NCI-H2029 treated with DMSO at 0.1 percent for 48 hours (cell line): ENCODE measurements around the gene GALNT17.
A peak's percentile ranks its signal among the peaks of the same experiment; 100 is the strongest.
"Not testable (repeated sequence)": the region's sequence is repeated elsewhere in the genome, so short reads cannot be mapped to it uniquely, and the experiment has no call there.

ENCODE experiments used
- DNase-seq: peaks from one replicate; lab custom pipeline; 2025; lab: John Stamatoyannopoulos, UW

Gene GALNT17

DNA sequence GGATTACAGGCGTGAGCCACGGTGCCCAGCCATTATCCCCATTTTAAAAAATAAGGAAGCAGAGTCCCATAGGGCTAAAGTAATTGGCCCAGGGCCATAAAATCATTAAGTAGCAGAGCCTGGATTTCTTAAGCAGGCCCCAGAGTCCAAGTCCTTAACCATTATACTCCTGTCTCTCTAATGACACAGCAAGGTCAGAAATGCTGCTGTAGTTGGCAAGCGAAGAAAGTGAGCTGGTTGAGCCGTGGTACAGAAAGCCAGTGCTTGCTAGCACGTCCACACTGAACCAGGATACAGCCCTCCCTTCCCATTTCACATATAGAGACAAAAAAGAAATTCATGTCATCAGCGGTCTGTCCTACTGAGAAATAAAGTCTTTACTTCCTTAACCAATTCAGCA, 562.7 kb downstream of the GALNT17 start:
- DNase-seq: no peak

- no peak for DNase-seq
These were observed 563.2 kb downstream of the GALNT17 start for GRCh38 chr7:71695186-71695585.

DNA sequence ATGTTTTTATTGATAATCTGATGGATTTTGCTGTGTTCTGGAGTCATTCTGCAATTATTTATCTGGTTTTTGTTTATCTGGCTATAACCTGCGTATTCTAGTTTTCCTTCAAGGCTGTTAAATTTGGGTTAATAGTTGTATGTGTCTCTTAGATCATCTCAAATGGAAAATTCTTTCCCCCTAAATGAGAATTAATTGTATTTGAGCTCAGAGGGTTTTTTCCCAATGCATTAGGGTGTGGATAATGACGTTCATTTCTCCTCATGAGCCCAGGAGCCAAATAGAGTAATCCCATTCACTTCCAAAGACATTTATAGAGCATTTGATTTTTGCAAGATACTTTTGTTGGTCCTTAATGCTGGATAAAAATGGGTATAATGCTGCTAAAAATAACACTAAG, 564.6 kb downstream of the GALNT17 start:
- DNase-seq: no peak

DNA sequence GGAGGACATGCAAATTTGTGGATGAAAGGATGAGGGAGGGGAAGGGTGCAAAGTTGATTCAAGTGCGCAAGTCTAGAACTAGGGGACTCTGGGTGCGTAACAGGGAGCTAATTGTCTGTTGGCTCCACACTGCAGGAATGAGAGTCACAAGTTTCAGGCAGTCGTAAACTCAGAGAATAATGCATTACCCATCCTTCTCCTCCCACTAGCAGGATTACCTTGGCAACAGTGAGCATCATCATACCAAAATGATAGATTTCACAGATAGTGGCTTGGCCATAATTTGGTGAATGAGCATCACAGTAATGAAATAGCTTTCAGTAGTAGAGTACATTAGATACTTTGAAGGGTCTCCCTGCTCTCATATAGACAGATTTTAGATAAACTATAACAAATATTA, 565.5 kb downstream of the GALNT17 start:
- no peak for DNase-seq

DNA sequence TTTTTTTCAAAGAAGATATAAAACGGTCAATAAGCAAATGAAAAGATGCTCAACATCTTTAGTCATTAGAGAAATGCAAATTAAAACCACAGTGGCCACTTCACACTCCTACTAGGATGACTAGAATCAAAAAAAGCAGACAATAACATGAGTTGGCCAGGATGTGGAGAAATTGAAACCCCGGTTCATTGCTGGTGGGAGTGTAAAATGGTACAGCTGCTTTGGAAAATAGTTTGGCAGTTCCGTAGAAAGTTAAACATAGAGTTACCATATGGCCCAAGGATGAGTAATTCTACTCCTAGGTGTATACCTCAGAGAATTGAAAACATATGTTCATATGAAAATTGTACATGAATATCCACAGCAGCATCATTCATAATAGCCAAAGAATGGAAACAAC, 573.3 kb downstream of the GALNT17 start:
- DNase-seq: no peak

DNA sequence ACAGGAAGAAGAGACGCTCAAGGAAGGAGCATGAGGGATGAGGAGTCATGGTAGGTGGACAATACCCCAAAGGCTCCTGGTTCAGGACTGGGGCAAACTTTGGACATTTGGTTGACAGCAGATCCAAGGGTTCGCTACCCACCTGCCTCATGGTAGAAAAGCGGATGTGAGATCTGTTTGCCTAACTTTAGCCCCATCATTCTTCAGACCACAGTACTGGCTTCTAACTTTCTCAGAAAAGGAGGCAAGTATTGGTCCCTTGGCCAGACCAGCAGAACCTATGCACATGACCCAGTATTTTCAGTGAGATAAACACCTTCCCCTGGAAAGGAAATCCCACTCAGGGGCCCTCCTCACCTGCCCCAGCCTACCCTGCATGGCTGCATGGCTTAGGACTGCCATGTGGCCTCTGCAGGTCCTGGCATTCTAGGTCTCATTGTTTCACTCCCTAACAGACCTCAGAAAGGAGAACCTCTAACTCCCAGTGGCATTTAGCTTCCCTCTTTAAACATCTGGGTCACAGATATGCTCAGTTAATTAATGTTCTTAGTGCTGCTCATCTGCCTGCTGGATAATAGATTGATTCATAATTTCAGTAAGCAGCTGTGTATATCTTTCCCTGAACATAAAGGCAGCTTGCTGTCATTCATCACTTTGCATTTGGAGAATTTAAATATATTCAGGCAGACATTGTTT, 574.1 kb downstream of the GALNT17 start:
- no peak for DNase-seq

DNA sequence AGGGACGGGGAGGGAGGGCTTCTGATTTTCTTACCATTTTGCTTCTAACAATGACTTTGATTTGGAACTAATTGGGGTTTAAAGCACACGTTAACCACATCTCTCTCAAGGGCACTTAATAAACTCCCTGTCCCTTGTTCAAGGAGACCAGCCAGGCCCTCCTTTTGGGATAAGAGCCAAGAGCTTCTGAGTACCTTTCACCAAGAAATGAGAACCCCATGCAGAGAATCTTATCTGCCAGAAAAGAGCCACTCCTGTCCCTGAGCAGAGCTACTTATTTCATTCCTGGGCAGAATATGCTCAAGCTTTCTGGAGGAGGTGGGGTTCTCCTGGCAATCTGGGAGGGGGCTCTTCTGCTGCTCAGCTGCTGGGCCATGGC, 574.6 kb downstream of the GALNT17 start:
- DNase-seq: no peak

DNA sequence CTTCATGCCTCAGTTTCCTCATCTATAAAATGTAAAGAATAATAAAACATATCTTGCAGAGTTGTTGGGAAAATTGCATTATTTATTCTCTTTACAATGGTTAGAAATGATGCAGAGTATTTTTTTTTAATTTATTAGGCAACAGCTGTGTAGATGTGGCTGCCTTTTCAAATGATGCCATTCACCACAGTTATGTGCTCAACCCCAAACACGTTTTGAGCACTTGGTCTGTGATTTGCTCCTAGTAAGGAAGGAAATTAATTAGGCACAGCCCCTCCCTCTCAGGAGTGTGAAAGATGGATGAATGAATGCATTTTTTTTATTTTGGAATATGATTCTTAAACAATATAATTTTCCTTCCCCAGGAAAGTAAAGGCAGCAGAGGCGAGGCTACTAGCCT, 575.1 kb downstream of the GALNT17 start:
- no peak for DNase-seq

DNA sequence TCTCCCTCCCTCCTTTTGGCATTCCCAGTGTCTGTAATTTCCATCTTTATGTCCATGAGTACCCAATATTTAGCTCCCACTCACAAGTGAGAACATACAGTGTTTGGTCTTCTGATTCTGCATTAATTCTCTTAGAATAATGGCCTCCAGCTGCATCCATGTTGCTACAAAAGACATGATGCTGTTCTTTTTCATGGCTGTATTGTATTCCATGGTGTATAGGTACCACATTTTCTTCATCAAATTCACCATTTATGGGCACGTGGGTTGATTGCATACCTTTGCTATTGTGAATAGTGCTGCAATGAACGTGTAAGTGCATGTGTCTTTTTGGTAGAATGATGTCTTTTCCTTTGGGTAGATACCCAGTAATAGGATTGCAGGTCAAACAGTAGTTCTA, 576.8 kb downstream of the GALNT17 start:
- DNase-seq: no peak

DNA sequence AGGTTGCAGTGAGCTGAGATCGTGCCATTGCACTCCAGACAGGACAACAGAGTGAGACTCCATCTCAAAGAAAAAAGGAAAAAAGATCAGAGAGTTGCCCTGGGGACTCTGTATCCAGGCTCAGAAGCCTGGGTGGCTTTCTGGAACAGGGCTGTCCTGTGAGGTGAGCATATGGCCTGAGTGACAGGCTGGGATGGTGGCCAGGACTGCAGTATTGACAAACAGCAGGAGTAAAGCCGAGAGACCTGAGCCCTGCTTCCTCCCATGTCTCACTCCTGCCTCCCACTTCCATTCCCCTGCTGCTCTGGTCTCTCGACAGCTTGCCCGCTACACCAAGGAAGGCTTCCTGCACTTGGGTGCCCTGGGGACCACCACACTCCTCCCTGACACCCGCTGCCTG, 578.5 kb downstream of the GALNT17 start:
- DNase-seq: no peak

DNA sequence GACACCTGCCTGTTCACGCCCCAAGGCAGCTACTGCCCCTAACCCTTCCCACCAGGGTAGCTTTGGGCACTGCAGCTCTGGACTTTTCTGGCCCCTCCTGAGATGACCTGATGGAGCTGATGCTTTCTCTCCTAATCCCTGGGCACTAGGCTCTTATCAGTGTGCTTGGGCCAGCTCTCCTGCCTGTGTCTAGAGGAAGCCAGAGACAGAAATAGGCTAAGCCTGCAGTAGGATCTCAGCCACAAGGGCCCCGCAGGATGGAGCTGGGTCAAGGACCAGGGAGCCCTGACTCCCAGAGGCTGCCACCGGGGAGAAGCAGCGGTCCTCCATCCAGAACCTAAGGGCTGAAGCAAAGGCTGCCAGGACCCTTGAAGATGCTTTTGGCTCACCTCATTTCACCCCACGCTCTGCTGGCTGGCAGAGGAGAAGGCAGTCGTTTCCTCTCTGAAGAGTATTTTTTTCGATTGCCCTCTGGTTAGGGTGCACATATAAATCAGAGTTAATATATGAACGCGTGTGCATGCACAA, 580.8 kb downstream of the GALNT17 start:
- no peak for DNase-seq

DNA sequence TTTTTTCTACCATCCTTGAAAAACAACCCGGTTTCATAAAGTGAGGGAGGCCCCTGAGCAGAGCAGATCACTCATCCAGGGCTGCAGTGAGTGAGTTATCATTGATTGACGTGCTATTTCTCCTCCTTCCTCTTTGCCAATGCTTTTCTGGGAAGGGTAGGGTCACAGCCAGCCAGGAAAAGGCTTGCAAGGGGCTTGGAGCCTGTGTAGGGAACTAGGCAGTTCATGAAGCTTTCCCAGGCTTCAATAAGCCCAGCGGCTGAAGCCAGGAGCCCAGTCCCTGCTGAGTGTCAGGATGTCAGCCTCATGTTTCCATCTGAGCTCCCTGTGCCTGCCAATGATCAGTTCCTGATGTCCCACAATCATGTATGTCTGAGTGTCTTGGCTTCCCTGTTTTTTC, 584.7 kb downstream of the GALNT17 start:
- no peak for DNase-seq

GRCh38 chr7:71718563-71718962, 586.6 kb downstream of the GALNT17 start:
- no peak for DNase-seq

GRCh38 chr7:71721742-71722141, 589.8 kb downstream of the GALNT17 start:
- DNase-seq: no peak

GRCh38 chr7:71723859-71724258, 591.9 kb downstream of the GALNT17 start:
- no peak for DNase-seq

GRCh38 chr7:71727347-71727746, 595.4 kb downstream of the GALNT17 start:
- DNase-seq: no peak

GRCh38 chr7:71731740-71732139, 599.8 kb downstream of the GALNT17 start:
- no peak for DNase-seq

GRCh38 chr7:71733107-71733870, 601.3 kb downstream of the GALNT17 start:
- peak; percentile 53 for DNase-seq

- DNase-seq: peak; percentile 32
These were observed 604.1 kb downstream of the GALNT17 start for GRCh38 chr7:71735961-71736556.

DNA sequence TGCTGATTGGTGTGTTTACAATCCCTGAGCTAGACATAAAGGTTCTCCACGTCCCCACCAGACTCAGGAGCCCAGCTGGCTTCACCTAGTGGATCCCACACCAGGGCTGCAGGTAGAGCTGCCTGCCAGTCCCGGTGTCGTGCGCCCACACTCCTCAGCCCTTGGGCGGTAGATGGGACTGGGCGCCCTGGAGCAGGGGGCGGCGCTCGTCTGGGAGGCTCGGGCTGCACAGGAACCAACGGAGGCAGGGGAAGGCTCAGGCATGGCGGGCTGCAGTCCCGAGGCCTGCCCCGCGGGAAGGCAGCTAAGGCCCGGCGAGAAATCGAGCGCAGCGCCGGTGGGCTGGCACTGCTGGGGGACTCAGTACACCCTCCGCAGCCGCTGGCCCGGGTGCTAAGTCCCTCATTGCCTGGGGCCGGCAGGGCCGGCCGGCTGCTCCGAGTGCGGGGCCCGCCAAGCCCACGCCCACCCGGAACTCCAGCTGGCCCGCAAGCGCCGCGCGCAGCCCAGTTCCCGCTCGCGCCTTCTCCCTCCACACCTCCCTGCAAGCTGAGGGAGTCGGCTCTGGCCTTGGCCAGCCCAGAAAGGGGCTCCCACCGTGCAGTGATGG, 606.1 kb downstream of the GALNT17 start:
- not testable (repeated sequence) for DNase-seq

- DNase-seq: no peak
These were observed 607.7 kb downstream of the GALNT17 start for GRCh38 chr7:71739520-71740173.

- DNase-seq: no peak
These were observed 608.2 kb downstream of the GALNT17 start for GRCh38 chr7:71740174-71740560.
